Upper lobe of right lung (tissue), 1 donor: ENCODE results near the gene SPEN. TPM values are rescaled to one million over a fixed set of nuclear protein-coding genes. Genes with fewer than 3 reads are reported as not detected.
"Not testable (repeated sequence)": the region's sequence is repeated elsewhere in the genome, so short reads cannot be mapped to it uniquely, and the experiment has no call there.

ENCODE experiments used
- ATAC-seq: fragments of 200-7000 bp; cut with Tn5 transposase; one replicate; pipeline ENCODE4 v1.9.1; 2020; ENCODE audit warnings: mild to moderate bottlenecking, moderate library complexity
- DNase-seq: peaks from one replicate; pipeline ENCODE4 v3.0.0-alpha.2; 2020
- H3K27ac ChIP-seq: fragments of 200-600 bp; one replicate; pipeline ENCODE4 v1.8.0; 2022
- H3K27me3 ChIP-seq: fragments of 200-600 bp; one replicate; pipeline ENCODE4 v1.8.0; 2022; ENCODE audit warnings: mild to moderate bottlenecking
- H3K36me3 ChIP-seq: fragments of 200-600 bp; one replicate; pipeline ENCODE4 v1.8.0; 2022
- H3K4me1 ChIP-seq: fragments of 200-600 bp; one replicate; pipeline ENCODE4 v1.8.0; 2022
- H3K4me3 ChIP-seq: fragments of 200-600 bp; one replicate; pipeline ENCODE4 v1.8.0; 2022; ENCODE audit warnings: mild to moderate bottlenecking
- H3K9me3 ChIP-seq: fragments of 200-600 bp; one replicate; pipeline ENCODE4 v1.8.0; 2022
- intact Hi-C: fragments of 100-400 bp; cut with DNase I; formaldehyde crosslinking; loops from one replicate; pipeline ENCODE4 v1.11.0; 2022
- total RNA-seq: library from RNA; stranded (reverse); fragmentation: NEBNext Ultra II Directional; extraction: Animal tissue kit (Norgen Biotek cat#: 25700); gene quantifications from one replicate; pipeline ENCODE4 v1.2.1, GENCODE V29; 2021
- TF ChIP-seq, protein P1 (sequence below): fragments of 200-600 bp; IDR thresholded peaks from one replicate; pipeline ENCODE4 v1.8.0; 2022; ENCODE audit warnings: antibody characterized with exemption
- donor health status: DM: no; HTN: yes; CAD: no; lungs with severe emphysema.

Gene SPEN
- total RNA-seq, 1 donor from 2014 or later: 53.1 TPM

DNA sequence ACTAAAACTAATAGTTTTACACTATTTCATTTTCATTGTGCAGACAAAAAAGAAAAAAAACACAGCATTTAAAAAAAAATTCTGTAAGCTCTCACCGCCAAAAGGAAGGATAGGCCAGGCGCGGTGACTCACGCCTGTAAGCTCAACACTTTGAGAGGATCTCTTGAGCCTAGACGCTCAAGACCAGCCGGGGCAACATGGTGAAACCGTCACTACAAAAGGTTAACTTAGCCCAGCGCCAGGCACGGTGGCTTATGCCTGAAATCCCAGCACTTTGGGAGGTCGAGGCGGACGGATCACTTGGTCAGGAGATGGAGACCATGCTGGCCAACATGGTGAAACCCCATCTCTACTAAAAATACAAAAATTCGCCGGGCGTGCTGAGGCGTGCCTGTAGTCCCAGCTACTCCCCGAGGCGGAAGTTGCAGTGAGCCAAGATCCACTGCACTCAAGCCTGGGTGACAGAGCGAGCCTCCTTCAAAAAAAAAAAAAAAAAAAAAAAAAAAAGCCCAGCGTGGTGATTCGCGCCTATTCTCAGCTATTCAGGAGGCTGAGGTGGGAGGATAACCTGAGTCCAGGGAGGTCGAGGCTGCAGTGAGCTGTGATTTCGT lies 14.3 kb upstream of the SPEN start:
- no peaks in the 10 kb centered on the region for H3K36me3 ChIP-seq
- DNase-seq (peak; percentile 77), ATAC-seq (no peak)
- peak overlapping the region; percentile 96 for H3K4me3 ChIP-seq
- TF ChIP-seq, protein P1, sequence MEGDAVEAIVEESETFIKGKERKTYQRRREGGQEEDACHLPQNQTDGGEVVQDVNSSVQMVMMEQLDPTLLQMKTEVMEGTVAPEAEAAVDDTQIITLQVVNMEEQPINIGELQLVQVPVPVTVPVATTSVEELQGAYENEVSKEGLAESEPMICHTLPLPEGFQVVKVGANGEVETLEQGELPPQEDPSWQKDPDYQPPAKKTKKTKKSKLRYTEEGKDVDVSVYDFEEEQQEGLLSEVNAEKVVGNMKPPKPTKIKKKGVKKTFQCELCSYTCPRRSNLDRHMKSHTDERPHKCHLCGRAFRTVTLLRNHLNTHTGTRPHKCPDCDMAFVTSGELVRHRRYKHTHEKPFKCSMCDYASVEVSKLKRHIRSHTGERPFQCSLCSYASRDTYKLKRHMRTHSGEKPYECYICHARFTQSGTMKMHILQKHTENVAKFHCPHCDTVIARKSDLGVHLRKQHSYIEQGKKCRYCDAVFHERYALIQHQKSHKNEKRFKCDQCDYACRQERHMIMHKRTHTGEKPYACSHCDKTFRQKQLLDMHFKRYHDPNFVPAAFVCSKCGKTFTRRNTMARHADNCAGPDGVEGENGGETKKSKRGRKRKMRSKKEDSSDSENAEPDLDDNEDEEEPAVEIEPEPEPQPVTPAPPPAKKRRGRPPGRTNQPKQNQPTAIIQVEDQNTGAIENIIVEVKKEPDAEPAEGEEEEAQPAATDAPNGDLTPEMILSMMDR: no peak
- peak overlapping the region; percentile 100 for H3K27ac ChIP-seq
- intact Hi-C loops: no loop called here
- H3K9me3 ChIP-seq: no peaks in the 10 kb centered on the region
- no peaks in the 10 kb centered on the region for H3K27me3 ChIP-seq
- H3K4me1 ChIP-seq: peaks cover 12% of the 10 kb centered on the region

DNA sequence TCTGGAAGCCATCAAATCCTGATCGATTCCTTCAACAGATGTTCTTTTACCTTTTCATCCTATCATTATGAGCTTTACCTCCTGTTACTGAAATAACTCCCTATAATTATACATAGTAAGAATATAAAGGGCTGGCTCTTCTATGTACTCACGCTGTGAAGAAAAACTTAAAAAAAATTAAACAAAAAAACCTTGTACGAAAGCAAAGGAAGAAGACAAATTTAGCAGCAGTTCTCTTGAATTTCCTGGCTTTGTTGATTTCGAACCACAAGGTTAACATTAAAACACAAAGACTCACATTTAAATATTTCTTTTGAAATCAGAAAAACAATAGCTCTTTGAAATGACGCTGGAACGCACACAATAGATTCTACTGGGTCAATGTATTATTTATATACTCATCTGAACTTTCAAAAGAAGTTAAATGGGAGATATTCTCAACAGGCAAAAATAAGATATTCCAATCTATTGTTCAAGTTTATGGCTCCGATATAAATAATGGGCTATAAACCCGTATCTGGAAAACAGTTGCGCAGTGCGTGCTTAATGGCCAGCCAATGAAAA lies 13.6 kb upstream of the SPEN start:
- H3K27ac ChIP-seq: peak overlapping the region; percentile 100
- DNase-seq (no peak), ATAC-seq (no peak)
- H3K36me3 ChIP-seq: no peaks in the 10 kb centered on the region
- no peaks in the 10 kb centered on the region for H3K27me3 ChIP-seq
- no peaks in the 10 kb centered on the region for H3K9me3 ChIP-seq
- H3K4me3 ChIP-seq: peak overlapping the region; percentile 96
- intact Hi-C loops: no loop called here
- TF ChIP-seq, protein P1: no peak
- H3K4me1 ChIP-seq: peaks cover 12% of the 10 kb centered on the region

DNA sequence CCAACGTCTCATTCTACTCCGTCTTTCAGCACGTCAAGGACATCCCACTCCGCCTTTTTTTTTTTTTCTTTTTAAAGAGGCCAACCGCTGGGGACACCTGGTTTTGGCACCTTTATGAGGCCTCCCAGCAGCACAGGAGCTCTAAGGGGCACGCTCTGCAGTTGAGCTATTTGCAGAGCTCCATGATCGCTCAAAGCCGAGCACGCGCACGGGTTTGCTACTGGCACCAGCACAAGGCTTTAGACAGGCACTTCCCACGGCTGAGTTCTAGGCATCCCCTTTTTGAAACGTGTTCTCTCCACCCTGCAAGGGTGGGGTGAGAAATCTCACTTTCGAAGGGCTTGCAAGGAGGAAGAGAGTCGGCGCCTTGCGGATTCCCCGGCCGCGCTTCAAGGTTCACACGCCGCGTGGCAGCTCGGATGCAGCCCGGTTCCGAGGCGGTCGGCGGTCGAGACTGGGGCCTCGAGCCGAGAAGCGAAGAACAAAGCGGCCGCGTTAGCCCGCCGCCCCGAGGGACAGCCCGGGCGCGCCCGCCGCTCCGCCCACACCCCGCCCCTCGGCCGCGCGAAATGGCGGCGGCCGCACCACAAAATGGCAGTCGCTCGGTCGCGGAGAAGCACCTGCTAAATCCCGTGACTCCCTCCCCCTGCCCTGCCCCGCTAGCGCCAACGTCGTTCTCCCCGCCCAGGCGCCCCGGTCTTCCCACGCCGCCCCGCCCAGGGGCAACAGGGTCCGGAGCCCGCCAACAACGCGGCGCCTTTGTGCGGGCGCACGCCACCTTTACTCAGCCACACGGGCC lies 12.9 kb upstream of the SPEN start:
- DNase-seq (peak; percentile 95), ATAC-seq (peak; percentile 83)
- TF ChIP-seq, protein P1: no peak
- intact Hi-C loops: no loop called here
- no peaks in the 10 kb centered on the region for H3K9me3 ChIP-seq
- peak overlapping the region; percentile 96 for H3K4me3 ChIP-seq
- no peaks in the 10 kb centered on the region for H3K36me3 ChIP-seq
- peak overlapping the region; percentile 100 for H3K27ac ChIP-seq
- peaks cover 12% of the 10 kb centered on the region for H3K4me1 ChIP-seq
- H3K27me3 ChIP-seq: no peaks in the 10 kb centered on the region

DNA sequence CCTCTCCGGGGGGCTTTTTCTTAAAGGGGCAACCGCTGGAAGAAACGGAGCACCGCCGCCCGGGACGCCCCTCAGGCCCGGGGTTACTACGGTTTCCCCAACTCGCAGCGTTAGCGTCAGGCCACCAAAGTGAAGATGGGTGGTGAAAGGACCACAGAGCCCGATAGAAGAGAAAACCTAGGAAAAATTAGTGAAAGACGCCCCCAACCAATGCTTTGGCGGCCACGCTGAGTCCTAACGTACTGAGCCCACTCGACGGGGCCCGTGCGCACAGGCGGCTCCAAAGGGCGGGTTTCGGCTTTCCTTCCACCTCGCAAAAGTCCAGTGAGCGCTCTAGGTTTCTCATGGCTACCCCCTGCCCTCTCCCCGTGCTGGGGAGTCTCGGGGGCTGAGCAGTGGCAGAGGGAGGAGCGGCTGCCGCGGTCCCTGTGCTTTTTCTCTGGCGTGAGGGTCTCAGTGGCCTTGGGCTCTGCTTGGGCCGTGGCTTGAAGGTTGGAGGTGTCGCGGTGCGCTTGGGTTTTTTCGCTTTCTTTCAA lies 12.2 kb upstream of the SPEN start:
- DNase-seq: peak; percentile 78
- intact Hi-C loops: no loop called here

DNA sequence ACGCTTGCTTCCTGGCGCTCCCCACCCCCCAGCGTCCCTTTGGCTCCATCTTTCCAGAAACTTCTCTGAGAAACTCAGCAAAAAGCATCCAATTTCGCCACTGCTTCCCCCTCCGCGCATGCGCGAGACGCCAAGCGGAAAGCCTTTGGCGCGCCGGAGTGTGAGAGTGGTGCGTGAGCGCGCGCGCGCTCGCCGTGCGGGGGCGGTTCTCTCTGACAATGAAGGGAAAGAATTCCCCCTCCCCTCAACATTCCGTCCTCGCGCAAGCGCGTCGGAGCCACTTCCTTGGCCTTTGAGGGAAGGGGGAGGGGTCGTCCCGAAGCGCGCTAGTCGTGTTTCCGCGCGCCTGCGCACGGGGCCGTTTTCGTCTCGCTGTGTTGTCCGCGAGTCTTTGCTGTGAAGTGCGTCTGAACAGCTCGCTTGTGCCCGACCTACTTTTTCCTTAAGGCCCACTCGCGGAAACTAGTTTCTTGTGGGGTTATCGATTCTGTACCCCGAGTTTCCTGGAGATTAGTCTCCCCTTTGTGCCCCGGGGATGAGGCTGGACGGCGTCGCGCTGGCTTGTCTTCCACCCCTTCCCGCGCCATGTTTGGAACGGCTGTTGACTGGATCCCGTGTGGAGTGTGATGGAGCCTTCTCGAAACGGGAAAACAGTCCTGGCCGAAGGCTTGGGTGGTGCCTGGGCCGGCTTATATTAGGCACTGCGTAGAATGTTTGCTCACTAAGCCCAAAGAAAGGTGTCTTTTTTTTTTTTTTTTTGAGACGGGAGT lies 11.6 kb upstream of the SPEN start:
- peak; percentile 100 for DNase-seq
- peak overlapping the region; percentile 96 for H3K4me3 ChIP-seq
- H3K4me1 ChIP-seq: peaks cover 12% of the 10 kb centered on the region
- intact Hi-C loops: no loop called here
- no peaks in the 10 kb centered on the region for H3K27me3 ChIP-seq
- H3K9me3 ChIP-seq: no peaks in the 10 kb centered on the region
- H3K36me3 ChIP-seq: no peaks in the 10 kb centered on the region
- peak; percentile 89 for ATAC-seq
- H3K27ac ChIP-seq: peak overlapping the region; percentile 100
- TF ChIP-seq, protein P1: no peak

More for the DNA sequence above, 12.2 kb upstream of the SPEN start:
- Histone ChIP-seq H3K27me3 (no peaks in the 10 kb centered on the region), H3K9me3 (no peaks in the 10 kb centered on the region), H3K27ac (peak overlapping the region; percentile 100), H3K4me1 (peaks cover 12% of the 10 kb centered on the region), H3K4me3 (peak overlapping the region; percentile 96), H3K36me3 (no peaks in the 10 kb centered on the region)
- peak; percentile 1 for ATAC-seq
- TF ChIP-seq, protein P1: no peak

DNA sequence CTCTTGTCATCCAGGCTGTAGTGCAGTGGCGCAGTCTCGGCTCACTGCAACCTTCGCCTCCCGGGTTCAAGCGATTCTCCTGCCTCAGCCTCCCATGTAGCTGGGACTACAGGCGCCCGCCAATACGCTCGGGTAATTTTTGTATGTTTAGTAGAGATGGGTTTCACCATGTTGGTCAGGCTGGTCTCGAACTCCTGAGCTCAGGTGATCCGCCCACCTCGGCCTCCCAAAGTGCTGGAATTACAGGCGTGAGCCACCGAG lies 11.1 kb upstream of the SPEN start:
- H3K36me3 ChIP-seq, intact Hi-C loops, DNase-seq, ATAC-seq, H3K27me3 ChIP-seq, H3K9me3 ChIP-seq: not testable (repeated sequence)
- Histone ChIP-seq H3K27ac (peak overlapping the region; percentile 100), H3K4me1 (peaks cover 12% of the 10 kb centered on the region), H3K4me3 (peak overlapping the region; percentile 96)
